ENCODE results near the gene USH2A.

DNA sequence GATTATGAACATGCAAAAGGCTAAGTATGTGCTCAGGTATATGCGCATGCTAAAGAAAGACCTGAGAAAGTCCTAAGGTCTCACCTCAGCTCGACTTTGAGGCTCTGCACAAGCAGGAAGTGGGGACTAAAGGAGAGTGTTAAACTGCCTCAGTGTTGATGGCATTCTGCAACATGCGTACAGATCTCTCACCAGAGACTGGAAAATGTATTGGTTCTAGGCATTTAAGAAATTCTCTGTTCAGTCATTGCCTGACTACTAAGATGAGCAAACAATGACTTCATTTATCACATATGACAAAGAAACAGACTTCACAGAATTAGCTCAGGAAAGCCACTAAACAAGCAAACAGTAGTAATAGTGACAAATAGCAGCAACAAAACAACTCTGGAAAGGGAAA is 90.8 kb downstream of the USH2A start:
- TF ChIP-seq, protein P1, sequence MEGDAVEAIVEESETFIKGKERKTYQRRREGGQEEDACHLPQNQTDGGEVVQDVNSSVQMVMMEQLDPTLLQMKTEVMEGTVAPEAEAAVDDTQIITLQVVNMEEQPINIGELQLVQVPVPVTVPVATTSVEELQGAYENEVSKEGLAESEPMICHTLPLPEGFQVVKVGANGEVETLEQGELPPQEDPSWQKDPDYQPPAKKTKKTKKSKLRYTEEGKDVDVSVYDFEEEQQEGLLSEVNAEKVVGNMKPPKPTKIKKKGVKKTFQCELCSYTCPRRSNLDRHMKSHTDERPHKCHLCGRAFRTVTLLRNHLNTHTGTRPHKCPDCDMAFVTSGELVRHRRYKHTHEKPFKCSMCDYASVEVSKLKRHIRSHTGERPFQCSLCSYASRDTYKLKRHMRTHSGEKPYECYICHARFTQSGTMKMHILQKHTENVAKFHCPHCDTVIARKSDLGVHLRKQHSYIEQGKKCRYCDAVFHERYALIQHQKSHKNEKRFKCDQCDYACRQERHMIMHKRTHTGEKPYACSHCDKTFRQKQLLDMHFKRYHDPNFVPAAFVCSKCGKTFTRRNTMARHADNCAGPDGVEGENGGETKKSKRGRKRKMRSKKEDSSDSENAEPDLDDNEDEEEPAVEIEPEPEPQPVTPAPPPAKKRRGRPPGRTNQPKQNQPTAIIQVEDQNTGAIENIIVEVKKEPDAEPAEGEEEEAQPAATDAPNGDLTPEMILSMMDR (IDR thresholded peaks at IDR 0.05; ENCODE audit: insufficient read depth, low read length, poor library complexity, severe bottlenecking) = no peak
- no peak for TF ChIP-seq EZH2phosphoT487 (conservative IDR thresholded peaks at IDR 0.05; ENCODE audit: low read length)

Measured in SU-DHL-6 (cell line).